SK-N-SH treated with all-trans-retinoic acid at 6 μM for 48 hours (cell line): ENCODE data around the gene MTF2.

ENCODE experiments used
- ATAC-seq: fragments of 200-7000 bp; cut with Tn5 transposase; 3 replicates; pipeline ENCODE4 v1.9.1; 2020; ENCODE audit warnings: mild to moderate bottlenecking, moderate library complexity
- ARNTL ChIP-seq: fragments of 450-650 bp; formaldehyde crosslinking; IDR thresholded peaks from 2 replicates; pipeline ENCODE4 v1.5.0; 2020; ENCODE audit warnings: low read depth, mild to moderate bottlenecking, moderate library complexity, borderline replicate concordance
- BACH2 ChIP-seq: fragments of 250-450 bp; sonication (Bioruptor Pico); IDR thresholded peaks from 2 replicates; pipeline ENCODE4 v1.9.0; 2021; ENCODE audit warnings: mild to moderate bottlenecking, borderline replicate concordance
- CREB5 ChIP-seq: fragments of 250-450 bp; sonication (Bioruptor Pico); IDR thresholded peaks from 2 replicates; pipeline ENCODE4 v1.5.1; 2020; ENCODE audit warnings: low read depth, mild to moderate bottlenecking, moderate library complexity
- CSDC2 ChIP-seq: fragments of 250-450 bp; sonication (Bioruptor Pico); IDR thresholded peaks from 2 replicates; pipeline ENCODE4 v1.5.0; 2020; ENCODE audit warnings: mild to moderate bottlenecking, moderate library complexity
- CSRNP3 ChIP-seq: fragments of 250-450 bp; sonication (Bioruptor Pico); IDR thresholded peaks from 2 replicates; pipeline ENCODE4 v1.5.1; 2021; ENCODE audit warnings: mild to moderate bottlenecking, moderate library complexity
- ESRRG ChIP-seq: fragments of 250-450 bp; sonication (Bioruptor Pico); IDR thresholded peaks from 2 replicates; pipeline ENCODE4 v1.6.1; 2021; ENCODE audit warnings: mild to moderate bottlenecking
- GLIS3 ChIP-seq: fragments of 250-450 bp; sonication (Bioruptor Pico); IDR thresholded peaks from 2 replicates; pipeline ENCODE4 v1.5.0; 2020; ENCODE audit warnings: mild to moderate bottlenecking, moderate library complexity
- ISL1 ChIP-seq: fragments of 250-450 bp; sonication (Bioruptor Pico); IDR thresholded peaks from 2 replicates; pipeline ENCODE4 v2.1.2; 2022; ENCODE audit warnings: mild to moderate bottlenecking, moderate library complexity
- OSR1 ChIP-seq: fragments of 250-450 bp; sonication (Bioruptor Pico); IDR thresholded peaks from 2 replicates; pipeline ENCODE4 v1.8.0; 2022; ENCODE audit warnings: moderate library complexity, mild to moderate bottlenecking, inconsistent platforms
- PATZ1 ChIP-seq: fragments of 250-450 bp; sonication (Bioruptor Pico); IDR thresholded peaks from 2 replicates; pipeline ENCODE4 v1.8.0; 2020; ENCODE audit warnings: mild to moderate bottlenecking, moderate library complexity, borderline replicate concordance
- POU6F1 ChIP-seq: fragments of 250-450 bp; sonication (Bioruptor Pico); IDR thresholded peaks from 2 replicates; pipeline ENCODE4 v1.8.0; 2021; ENCODE audit warnings: low read depth, mild to moderate bottlenecking, moderate library complexity, borderline replicate concordance
- PPARA ChIP-seq: fragments of 250-450 bp; sonication (Bioruptor Pico); IDR thresholded peaks from 2 replicates; pipeline ENCODE4 v1.5.0; 2020; ENCODE audit warnings: mild to moderate bottlenecking, borderline replicate concordance
- RARB ChIP-seq: fragments of 250-450 bp; sonication (Bioruptor Pico); IDR thresholded peaks from 2 replicates; pipeline ENCODE4 v1.8.0; 2021; ENCODE audit warnings: mild to moderate bottlenecking, moderate library complexity
- TCF4 ChIP-seq: fragments of 250-450 bp; sonication (Bioruptor Pico); IDR thresholded peaks from 2 replicates; pipeline ENCODE4 v1.8.0; 2021; ENCODE audit warnings: mild to moderate bottlenecking, moderate library complexity, borderline replicate concordance
- TOX ChIP-seq: fragments of 250-450 bp; sonication (Bioruptor Pico); IDR thresholded peaks from 2 replicates; pipeline ENCODE4 v1.8.0; 2021; ENCODE audit warnings: mild to moderate bottlenecking, moderate library complexity, borderline replicate concordance
- TSHZ2 ChIP-seq: fragments of 250-450 bp; sonication (Bioruptor Pico); IDR thresholded peaks from 2 replicates; pipeline ENCODE4 v1.5.0; 2020; ENCODE audit warnings: mild to moderate bottlenecking, moderate library complexity
- ZC3H10 ChIP-seq: fragments of 250-450 bp; sonication (Bioruptor Pico); IDR thresholded peaks from 2 replicates; pipeline ENCODE4 v1.5.1; 2021; ENCODE audit warnings: mild to moderate bottlenecking, moderate library complexity
- ZFP3 ChIP-seq: fragments of 250-450 bp; sonication (Bioruptor Pico); IDR thresholded peaks from 2 replicates; pipeline ENCODE4 v1.5.0; 2020; ENCODE audit warnings: mild to moderate bottlenecking, moderate library complexity
- ZFP30 ChIP-seq: fragments of 450-650 bp; formaldehyde crosslinking; IDR thresholded peaks from 2 replicates; pipeline ENCODE4 v1.5.0; 2022; ENCODE audit warnings: mild to moderate bottlenecking, moderate library complexity
- ZNF565 ChIP-seq: fragments of 450-650 bp; formaldehyde crosslinking; conservative IDR thresholded peaks from 2 replicates; pipeline ENCODE4 v1.5.0; 2020; ENCODE audit warnings: low read depth, mild to moderate bottlenecking, moderate library complexity
- ZNF70 ChIP-seq: fragments of 450-650 bp; formaldehyde crosslinking; IDR thresholded peaks from 2 replicates; pipeline ENCODE4 v1.5.0; 2020; ENCODE audit warnings: mild to moderate bottlenecking, moderate library complexity
- ZNF8 ChIP-seq: fragments of 450-650 bp; formaldehyde crosslinking; IDR thresholded peaks from 2 replicates; pipeline ENCODE4 v1.5.0; 2020; ENCODE audit warnings: mild to moderate bottlenecking, moderate library complexity

The MTF2 gene

GRCh38 chr1:93079685-93080141, 630 bp downstream of the MTF2 start (continued):
- no peak for TF ChIP-seq ZC3H10 (CRISPR knock-in tag)

- peak; percentile 77 for ATAC-seq
Observed at GRCh38 chr1:93080179-93080823, 1.2 kb downstream of the MTF2 start.

GRCh38 chr1:93081716-93082115, 2.6 kb downstream of the MTF2 start:
- TF ChIP-seq ARNTL (CRISPR knock-in tag) (no peak), CSDC2 (no peak), TCF4 (no peak), BACH2 (CRISPR knock-in tag) (no peak), CSRNP3 (no peak), ISL1 (CRISPR knock-in tag) (no peak), PPARA (CRISPR knock-in tag) (no peak), ZFP3 (no peak), OSR1 (CRISPR knock-in tag) (no peak), GLIS3 (CRISPR knock-in tag) (no peak), ZNF8 (CRISPR knock-in tag) (no peak), TSHZ2 (CRISPR knock-in tag) (no peak), CREB5 (CRISPR knock-in tag) (no peak), RARB (no peak), ZFP30 (no peak)
- ATAC-seq, result peak; percentile 59

More at GRCh38 chr1:93080179-93080823, 1.2 kb downstream of the MTF2 start:
- TF ChIP-seq OSR1 (CRISPR knock-in tag) (no peak), ZFP30 (no peak), ZC3H10 (CRISPR knock-in tag) (no peak), ZNF565 (no peak), ZNF70 (CRISPR knock-in tag) (no peak), TOX (CRISPR knock-in tag) (no peak), ZNF8 (CRISPR knock-in tag) (no peak), RARB (no peak), PATZ1 (no peak), ARNTL (CRISPR knock-in tag) (no peak), TCF4 (no peak), GLIS3 (CRISPR knock-in tag) (no peak), CREB5 (CRISPR knock-in tag) (no peak), ISL1 (CRISPR knock-in tag) (no peak), BACH2 (CRISPR knock-in tag) (no peak), ESRRG (CRISPR knock-in tag) (no peak), PPARA (CRISPR knock-in tag) (no peak), POU6F1 (CRISPR knock-in tag) (no peak)
- TF ChIP-seq, all 23 proteins: peak for 0
